NCI-H69 (cell line): ENCODE results near the gene TM9SF4.
"Not testable (repeated sequence)": the region's sequence is repeated elsewhere in the genome, so short reads cannot be mapped to it uniquely, and the experiment has no call there.

Source experiments
- DNase-seq: peaks from one replicate; lab custom pipeline; 2025; lab: John Stamatoyannopoulos, UW

The TM9SF4 gene

DNA sequence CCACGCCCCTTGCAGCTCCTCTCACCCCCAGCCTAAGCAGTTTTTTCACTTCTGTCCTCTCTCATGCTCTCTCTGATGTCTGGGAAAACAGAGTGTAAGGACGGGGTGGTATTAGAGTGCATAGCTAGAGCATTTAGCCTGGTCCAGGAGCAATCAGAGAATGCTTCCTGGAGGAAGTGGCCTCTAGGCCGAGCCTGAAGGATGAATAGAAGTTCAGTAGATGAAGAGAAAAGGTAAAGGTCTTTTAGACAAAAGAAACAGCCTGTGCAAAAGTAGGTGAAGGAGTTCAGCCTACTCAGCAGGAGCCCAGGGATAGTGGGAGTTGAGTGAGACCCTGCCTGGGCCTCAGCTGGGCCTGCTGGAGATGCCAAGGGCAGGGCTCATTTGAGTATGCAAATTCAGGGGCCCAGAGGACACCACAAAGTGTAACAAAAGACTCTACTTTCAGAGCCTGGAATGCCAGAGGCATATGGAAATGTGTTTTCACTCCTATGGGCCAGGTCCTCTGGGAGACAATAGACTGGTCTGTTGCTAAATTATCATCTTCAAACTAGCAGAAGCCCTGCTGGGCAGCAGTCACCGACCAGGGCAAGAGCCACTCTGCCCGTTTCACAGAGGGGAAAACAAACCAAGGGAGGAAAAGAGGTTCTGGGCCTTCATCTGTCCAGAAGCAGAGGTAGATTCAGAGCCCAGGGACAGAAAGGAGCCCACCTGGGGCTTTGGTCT lies 19.7 kb upstream of the TM9SF4 start:
- DNase-seq, result peak; percentile 69

DNA sequence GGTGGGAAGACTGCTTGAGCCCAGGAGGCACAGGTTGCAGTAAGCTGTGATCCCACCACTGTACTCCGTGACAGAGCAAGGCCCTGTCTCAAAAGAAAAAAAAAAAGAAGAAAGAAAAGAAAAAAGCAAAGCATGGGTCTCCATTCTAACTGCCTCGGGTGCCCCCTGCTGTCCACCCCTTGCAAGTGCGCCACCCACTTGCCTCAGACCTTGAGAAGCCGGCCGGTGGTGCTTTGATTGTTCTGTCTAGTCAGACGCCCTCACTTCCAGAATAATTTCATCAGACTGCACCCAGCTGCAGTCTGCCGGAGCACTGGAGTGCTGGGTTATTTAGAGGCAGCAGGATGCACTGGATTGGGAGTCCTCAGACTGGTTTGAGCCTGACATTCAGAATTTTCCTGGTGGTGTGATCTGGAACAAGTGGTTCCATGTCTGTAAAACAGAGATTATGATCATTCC lies 17.6 kb upstream of the TM9SF4 start:
- peak; percentile 89 for DNase-seq

DNA sequence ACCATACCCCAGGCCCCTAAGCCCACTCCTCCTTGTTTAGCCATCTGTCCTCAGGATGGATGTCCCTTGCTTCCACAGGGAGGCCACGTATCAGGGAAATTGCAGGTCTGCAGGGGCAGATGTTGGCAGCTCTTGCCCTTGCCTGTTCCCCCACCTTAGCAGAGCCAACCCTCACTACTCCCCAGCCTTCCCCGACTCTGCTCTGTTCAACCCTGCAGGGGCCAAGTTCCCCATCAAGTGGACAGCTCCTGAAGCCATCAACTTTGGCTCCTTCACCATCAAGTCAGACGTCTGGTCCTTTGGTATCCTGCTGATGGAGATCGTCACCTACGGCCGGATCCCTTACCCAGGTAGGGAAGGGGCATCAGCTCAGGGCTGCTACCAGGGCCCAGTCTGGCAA lies 10.7 kb upstream of the TM9SF4 start:
- no peak for DNase-seq

DNA sequence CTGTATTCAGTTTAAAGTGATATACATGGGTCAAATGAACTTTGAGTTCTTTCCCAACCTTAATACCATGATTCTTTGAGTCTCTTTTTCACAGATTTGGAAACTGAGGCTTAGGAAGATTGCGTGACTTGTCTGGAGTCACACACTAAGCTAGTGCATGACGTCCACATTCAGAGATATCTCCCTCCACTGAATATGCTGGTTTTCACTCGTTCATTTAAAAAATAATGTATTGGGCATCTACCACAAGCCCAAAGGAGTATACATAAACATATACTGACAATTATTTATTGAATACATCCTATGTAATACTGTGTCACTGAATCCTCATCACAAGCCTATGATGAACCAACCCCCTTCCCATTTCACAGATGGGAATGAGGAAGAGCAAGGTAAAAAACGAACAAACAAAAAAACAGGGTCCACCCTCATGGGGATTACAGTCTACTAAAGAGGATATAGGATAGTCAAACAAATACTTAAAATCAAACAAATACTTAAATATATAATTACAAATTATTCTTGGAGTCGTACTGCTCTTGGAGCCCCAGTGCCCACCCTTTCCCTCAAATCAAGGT lies 611 bp upstream of the TM9SF4 start:
- DNase-seq, result no peak

DNA sequence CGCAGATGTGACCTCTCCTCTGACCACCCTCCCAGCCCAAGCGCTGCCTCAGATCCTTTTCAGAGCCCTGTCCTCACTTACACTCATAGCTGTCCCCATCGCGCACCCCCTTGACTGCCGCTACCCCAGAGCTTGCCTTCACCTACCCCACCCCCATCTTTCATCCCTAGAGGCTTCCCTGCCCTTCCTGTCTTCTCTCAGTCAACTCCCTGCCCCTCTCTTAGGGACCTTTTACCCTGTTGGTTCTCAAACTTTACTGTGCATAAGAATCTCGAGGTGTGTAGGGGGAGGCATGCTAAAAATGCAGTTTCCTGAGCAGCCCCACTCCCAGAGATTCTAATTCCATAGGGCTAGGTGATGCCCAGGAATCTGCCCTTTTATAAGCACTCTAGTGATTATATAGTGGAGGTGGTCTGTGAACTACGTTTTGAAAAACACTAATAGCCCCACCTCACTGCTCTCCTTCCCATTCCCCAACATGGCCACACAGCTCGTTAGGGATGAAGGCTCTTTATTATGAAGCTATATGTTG lies 725 bp downstream of the TM9SF4 start:
- DNase-seq, result peak; percentile 63

DNA sequence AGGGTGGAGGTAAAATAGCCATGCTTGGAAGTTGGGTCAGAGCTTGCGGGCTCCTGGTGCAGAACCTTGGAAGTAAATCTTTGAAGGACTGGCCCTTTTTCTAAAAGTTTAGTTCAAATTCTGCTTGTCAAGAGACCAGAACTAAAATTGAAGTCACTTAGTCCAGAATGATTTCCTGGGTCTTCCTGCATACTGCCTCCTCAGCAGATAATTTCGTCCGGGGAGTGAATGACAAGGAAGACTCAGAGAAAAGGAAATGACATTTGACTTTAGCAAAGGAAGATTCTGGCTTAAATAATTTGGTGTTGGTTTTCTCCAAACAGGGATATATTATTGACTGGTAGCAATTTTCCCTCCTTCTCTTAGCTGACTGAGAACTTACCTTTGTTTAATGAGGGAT lies 1.2 kb downstream of the TM9SF4 start:
- DNase-seq, result no peak

DNA sequence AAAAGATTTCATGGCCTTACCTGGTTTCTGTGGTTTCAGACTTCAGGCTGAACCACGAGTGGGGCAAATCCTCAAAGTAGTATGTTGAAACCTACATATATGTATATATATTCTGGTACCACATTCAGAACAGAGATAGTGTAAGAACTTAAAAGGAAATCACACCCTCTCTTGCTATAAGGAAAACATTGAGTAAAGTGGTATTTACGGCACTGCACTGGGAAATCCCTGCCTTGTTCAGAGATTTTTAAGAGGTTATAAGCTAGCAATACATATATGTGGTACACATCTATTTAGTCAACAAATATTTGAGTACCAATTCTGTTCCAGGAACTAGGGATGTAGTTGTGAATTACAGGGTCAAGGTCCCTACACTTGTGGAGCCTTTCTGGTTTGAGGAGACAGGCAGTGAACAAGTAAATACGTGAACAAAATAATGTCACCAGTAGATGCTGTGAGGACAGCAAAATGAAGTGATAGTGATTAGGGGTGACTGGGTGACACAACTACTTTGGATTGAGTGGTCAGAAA lies 1.7 kb downstream of the TM9SF4 start:
- no peak for DNase-seq

DNA sequence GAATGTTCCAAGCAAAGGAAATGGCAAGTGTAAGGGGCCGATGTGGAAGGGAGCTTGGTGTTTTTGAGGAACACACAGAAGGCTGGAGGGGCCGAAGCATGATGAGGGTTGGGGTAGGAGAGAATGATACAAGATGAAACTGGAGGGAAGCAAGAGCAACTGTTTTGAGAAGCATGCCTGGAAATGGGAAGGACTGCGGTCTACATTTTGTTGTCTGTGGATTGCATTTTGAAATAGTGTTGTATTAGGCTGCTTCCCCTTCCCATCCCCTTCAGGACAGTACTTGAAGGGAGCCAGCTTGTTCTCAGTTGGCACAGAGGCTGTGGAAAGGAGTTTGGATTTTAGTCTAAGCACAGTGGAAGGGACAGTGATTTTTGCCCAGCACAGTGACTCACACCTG lies 2.2 kb downstream of the TM9SF4 start:
- no peak for DNase-seq

DNA sequence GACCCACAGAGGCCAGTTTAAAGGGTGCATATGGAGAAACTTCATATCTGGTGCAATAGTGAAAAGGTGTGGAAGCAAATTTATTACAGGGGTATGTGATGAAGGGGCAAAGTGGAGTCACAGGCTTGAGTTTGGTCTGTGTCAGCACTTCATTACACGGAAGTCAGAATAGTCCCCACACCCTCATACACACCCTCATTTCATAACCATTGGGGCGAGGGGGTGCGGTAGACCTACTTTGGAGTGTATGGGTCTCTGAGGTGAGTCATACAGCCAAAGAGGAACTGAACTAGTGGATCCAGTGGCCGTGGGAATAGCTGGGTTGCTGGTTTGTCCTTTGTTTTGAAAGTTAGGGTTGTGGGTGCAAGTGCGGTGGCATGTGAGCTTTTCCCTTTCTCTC lies 3.3 kb downstream of the TM9SF4 start:
- no peak for DNase-seq

DNA sequence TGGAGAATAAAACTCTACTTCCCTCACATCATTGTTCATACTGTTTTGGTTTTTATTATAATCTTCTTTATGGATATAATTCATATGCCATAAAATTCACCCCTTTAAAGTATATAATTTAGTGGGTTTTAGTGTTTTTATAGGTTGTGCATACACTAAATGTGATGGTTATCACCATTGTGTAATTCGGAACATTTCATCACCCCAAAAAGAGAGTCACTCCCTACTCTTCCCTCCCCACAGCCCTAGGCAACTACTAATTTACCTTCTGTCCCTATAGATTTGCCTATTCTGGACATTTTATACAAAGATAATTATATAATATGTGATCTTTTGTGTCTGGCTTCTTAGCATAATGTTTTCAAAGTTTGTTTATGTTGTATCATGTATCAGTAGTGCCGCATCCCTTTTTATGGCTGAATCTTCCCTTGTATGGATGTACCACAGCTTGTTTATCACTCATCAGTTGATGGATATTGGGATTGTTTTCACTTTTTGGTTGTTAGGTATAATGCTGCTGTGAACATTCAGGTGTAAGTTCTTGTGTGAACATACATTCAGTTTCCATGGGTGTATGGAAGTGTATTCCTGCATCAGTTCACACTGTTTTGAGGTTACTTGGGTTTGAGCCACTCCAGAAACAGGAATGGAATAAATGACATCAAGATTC lies 4.2 kb downstream of the TM9SF4 start:
- no peak for DNase-seq

DNA sequence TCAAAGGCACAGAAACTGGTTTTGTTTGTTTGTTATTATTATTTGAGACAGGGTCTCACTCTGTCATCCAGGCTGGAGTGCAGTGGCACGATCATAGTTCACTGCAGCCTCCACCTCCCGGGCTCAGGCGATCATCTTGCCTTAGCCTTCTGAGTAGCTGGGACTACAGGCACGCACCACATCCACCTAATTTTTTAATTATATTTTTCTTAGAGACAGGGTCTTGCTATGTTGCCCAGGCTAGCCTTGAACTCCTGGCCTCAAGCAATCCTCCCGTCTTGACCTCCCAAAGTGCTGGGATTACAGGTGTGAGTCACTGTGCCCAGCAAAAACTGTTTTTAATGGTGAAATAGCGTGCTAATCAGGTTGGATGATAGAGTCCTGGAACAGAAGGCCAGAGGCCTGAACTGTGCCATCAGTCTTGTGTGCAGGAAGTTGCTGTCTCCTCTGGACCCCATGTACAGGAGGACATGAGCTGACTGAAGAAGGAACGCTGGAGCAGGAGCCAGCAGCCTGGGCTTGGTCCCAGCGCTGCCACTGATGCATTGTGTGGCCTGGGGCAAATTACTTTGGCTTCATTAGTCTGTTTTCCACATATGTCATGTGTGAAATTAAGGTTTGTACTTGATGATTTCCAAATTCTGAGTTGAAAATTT lies 4.9 kb downstream of the TM9SF4 start:
- no peak for DNase-seq

DNA sequence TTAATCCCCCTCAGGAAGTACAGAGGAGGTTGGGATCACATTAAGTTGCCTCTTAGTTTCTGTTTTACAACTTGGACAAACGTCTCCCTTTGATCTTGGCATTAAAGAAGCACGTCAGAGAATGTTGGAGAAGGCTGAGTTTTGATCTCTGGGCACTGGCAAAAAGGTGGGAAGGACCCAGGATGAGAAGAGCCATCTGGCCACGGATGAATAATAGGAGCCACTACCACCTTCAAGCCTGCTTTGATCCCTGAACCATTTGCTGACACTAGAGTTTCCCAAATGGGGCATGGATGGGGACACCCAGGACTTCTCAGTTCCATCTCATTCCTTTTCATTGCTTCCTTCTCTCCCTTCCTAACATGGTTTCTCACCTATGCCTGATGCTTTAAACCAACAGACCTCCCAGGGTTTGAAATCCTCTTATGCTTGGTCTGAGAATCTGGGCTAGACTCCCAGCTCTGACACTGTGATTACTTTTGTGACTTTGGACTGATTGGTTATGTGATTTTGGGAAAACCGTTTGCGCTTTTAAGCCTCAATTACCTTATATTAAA lies 5.8 kb downstream of the TM9SF4 start:
- DNase-seq, result no peak

DNA sequence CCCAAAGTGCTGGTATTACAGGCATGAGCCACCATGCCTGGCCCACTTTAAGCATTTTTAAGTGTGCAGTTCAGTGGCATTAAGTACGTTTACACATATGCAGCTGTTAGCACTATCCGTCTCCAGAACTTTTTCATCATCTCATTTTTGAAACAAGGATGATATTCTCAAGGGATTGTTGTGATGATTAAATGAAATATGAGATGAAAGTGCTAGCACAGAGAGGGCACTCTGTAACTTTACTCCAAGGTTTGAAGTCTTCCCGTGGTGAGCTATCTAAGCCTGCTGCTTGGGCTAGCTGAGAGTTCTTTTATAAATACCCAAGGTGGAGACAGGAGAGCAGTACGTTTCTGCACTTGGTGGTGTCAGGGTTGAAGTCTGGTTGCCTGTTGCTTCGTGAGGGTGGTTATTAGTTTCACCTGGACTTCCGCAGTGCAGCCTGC lies 6.6 kb downstream of the TM9SF4 start:
- DNase-seq, result peak; percentile 81

DNA sequence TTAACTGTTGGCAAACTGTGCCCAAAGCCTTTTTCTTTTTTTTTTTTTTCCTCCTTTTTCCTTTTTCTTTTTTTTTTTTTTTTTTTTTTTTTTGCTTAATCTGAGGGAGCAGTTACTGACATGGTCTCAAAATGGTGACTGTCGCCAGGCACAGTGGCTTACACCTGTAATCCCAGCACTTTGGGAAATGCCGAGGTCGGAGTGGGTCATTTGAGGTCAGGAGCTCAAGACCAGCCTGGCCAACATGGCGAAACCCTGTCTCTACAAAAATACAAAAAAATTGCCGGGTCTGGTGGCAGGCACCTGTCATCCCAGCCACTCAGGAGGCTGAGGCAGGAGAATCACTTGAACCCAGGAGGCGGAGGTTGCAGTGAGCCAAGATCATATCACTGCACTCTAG lies 7.3 kb downstream of the TM9SF4 start:
- not testable (repeated sequence) for DNase-seq

DNA sequence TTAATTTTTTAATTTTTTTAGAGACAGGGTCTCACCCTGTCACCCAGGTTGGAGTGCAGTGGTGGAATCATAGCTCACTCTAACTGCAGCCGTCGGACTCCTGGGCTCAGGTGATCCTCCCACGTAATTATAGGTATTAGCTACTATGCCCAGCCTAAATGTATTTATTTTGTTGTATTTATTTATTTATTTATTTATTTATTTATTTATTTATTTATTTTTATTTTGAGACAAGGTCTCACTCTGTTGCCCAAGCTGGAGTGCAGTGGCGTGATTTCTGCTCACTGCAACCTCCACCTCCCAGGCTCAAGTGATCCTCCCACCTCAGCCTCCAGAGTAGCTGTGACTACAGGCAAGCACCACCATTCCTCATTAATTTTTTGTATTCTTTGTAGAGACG lies 8.9 kb downstream of the TM9SF4 start:
- not testable (repeated sequence) for DNase-seq

DNA sequence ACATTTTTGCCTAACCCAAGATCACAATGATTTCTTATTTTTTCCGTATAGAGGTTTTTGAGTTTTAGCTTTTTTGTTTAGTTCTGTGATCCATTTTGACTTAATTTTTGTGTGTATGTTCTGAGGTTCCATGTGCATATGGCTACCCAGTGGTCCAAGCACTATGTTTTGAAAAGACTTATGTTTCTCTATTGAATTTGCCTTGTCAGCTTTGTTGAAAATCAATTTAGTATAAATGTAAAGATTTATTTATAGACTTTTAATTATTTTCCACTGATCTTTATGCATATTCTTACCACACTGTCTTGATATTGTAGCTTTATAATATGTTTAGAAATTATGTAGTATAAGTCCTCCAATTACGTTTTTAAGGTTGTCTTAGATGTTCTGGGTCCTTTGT lies 10.2 kb downstream of the TM9SF4 start:
- DNase-seq, result no peak

DNA sequence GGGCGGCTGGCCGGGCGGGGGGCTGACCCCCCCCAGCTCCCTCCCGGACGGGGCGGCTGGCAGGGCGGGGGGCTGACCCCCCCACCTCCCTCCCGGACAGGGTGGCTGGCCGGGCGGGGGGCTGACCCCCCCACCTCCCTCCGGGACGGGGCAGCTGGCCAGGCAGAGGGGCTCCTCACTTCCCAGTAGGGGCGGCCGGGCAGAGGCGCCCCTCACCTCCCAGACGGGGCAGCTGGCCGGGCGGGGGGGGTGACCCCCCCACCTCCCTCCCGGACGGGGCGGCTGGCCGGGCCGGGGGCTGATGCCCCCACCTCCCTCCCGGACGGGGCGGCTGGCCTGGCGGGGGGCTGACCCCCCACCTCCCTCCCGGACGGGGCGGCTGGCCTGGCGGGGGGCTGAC lies 12.4 kb downstream of the TM9SF4 start:
- not testable (repeated sequence) for DNase-seq

DNA sequence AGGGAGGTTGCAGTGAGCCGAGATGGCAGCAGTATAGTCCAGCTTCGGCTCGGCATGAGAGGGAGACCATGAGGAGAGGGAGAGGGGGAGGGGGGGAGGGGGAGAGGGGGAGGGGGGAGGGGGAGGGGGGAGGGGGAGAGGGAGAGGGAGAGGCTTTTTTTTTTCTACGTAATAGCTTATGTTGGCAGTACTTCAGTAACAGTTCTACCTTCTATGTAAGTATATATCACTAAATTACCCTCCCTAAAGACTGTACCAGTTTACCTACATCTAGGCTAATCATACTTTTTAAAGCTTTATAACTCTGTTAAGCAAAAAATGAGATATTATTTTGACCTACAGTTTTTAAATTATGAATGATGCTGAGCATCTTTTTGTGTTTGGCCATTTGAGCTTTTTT lies 13.6 kb downstream of the TM9SF4 start:
- no peak for DNase-seq

DNA sequence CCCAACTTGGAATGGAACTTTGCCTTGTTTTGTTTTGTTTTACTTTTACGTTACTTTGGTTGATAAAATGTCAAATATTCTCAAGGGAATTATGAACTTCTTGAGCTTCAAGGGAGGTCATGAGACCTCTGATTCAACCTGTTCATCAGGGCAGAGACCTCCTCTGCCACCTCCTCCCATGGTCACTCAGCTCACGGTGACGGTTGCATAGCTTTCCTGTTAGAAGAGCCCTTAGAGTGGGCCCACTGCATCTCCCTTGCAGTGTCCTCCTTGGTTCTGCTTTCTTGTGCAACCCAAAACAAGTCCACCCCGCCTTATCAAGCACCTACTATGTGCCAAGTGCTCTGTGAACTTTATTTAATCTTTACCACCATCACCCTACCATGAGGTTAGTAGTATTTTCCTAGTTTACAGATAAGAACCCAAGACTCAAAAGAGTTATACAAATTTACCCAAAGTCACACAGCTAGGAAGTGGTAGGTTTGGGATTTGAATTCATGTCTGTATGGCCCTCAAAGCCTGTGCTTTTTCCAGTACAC lies 15.5 kb downstream of the TM9SF4 start:
- no peak for DNase-seq

DNA sequence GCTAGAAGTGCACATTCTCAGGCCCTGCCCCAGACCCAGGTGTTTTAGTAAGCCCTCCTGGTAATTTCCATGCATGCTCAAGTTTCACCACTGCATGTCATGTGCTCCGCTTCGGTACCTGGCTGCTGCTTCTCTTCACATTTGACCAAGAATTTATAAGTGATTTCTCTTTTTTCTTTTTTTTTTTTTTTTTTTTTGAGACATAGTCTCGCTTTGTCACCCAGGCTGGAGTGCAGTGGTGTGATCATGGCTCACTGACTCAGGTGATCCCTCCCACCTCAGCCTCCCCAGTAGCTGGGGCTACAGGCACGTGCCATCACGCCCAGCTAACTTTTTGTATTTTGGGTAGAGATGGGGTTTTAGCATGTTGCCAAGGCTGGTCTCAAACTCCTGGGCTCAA lies 16.0 kb downstream of the TM9SF4 start:
- no peak for DNase-seq

DNA sequence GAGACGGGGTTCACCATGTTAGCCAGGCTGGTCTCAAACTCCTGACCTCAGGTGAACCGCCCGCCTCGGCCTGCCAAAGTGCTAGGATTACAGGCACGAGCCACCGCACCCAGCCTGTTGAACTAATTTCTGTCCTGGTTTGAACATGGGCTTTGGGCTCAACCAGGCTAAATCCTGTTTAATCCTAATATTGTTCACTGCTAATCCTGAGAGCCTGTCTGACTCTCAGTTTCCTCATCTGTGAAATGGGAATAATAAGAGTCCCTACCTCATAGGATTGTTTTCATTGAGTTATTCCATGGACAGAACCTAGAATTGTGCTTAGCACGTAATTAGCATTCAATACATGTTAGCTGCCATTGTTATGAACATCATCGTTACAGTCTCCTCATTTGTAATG lies 17.4 kb downstream of the TM9SF4 start:
- DNase-seq, result no peak

DNA sequence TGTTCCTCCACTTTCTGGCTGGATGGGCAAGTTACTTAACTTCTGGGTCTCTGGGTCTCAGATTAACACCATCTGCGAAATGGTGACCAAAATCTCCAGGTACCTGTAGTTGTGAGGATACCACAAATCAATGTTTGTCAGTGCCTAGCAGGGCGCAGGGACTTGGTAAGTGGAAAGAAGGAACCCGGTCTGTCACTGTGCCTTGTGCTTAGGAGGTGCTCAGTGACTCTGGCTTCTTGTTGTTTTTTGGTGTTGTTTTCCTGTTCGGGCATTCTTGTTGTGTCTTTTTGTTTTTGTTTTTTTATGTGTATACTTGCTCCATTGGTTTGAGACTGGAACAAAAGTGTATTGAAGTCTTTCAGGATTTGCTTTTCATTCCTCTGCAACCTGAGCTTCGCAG lies 17.8 kb downstream of the TM9SF4 start:
- no peak for DNase-seq
